ENCODE results near the gene TTBK2. TPM values are rescaled to one million over a fixed set of nuclear protein-coding genes. Genes with fewer than 3 reads are reported as not detected.

Gene TTBK2
- total RNA-seq, 1 experiment from 2014 or later = 13.8 TPM

DNA sequence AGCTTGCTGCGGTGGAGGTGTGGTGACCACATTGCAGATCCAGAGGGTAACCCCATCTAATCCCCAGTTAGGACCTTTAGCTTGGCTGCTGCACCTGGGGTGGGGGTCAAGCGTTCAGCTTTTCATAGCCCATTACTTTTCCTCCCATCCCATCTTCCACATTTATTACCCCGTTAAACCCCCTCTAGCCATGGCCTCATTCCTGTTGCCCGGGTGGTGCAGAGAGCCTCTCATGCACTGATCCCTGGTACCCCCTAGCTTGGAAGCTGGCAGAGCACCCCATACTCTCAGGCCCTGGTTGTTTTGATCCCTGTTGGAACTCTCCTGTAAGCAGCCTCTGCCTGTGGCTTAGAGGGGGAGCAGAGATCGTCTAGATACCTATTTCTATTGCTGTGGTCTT is 204.5 kb downstream of the TTBK2 start:
- H4K20me1 ChIP-seq (ENCODE audit: insufficient read depth, low read depth, low read length) = no peaks in the 10 kb centered on the region
- H3K9ac ChIP-seq (ENCODE audit: low read length) = no peak overlapping the region
- no peaks in the 10 kb centered on the region for H3K9me2 ChIP-seq (replicated peaks; ENCODE audit: insufficient read depth, low read length)
- H3K4me1 ChIP-seq (ENCODE audit: low read length) = no peaks in the 10 kb centered on the region
- H3K4me3 ChIP-seq (ENCODE audit: low read length) = no peak overlapping the region
- H3K79me2 ChIP-seq (ENCODE audit: low read length) = no peaks in the 10 kb centered on the region
- no peaks in the 10 kb centered on the region for H3K27me3 ChIP-seq (ENCODE audit: low read length)
- H3K4me2 ChIP-seq (ENCODE audit: low read depth, low read length, poor library complexity, severe bottlenecking) = no peak overlapping the region
- H3K9me3 ChIP-seq (ENCODE audit: low read length) = no peaks in the 10 kb centered on the region
- DNase-seq = no peak
- H3K36me3 ChIP-seq (ENCODE audit: insufficient read depth, low read length) = no peaks in the 10 kb centered on the region
- no peak overlapping the region for H2AFZ ChIP-seq (ENCODE audit: low read length)
- no peak overlapping the region for H3K27ac ChIP-seq (ENCODE audit: low read length)

DNA sequence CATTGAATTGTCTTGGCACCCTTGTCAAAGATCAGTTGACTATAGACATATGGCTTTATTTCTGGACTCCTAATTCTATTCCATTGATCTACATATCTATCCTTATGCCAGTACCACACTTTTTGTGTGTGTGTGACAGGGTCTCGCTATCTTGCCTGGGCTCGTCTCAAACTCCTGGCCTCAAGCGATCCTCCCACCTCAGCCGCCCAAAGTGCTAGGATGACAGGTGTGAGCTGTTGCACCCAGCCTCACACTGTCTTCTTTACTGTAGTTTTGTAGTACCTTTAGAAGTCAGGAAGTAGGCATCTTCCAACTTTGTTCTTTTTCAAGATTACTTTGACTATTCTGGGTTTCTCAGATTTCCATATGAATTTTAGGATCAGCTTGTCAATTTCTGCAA is 208.0 kb downstream of the TTBK2 start:
- H3K9me2 ChIP-seq (replicated peaks; ENCODE audit: insufficient read depth, low read length) = no peaks in the 10 kb centered on the region

GRCh38 chr15:42711746-42712145 is 208.8 kb downstream of the TTBK2 start:
- H3K27ac ChIP-seq (ENCODE audit: low read length) = no peak overlapping the region
- no peak overlapping the region for H2AFZ ChIP-seq (ENCODE audit: low read length)
- H3K27me3 ChIP-seq (ENCODE audit: low read length) = no peaks in the 10 kb centered on the region
- no peaks in the 10 kb centered on the region for H3K79me2 ChIP-seq (ENCODE audit: low read length)
- no peak overlapping the region for H3K4me2 ChIP-seq (ENCODE audit: low read depth, low read length, poor library complexity, severe bottlenecking)
- H3K4me1 ChIP-seq (ENCODE audit: low read length) = no peaks in the 10 kb centered on the region
- H3K9ac ChIP-seq (ENCODE audit: low read length) = no peak overlapping the region
- DNase-seq = no peak
- H4K20me1 ChIP-seq (ENCODE audit: insufficient read depth, low read depth, low read length) = no peaks in the 10 kb centered on the region
- no peak overlapping the region for H3K4me3 ChIP-seq (ENCODE audit: low read length)
- no peaks in the 10 kb centered on the region for H3K9me3 ChIP-seq (ENCODE audit: low read length)
- H3K36me3 ChIP-seq (ENCODE audit: insufficient read depth, low read length) = no peaks in the 10 kb centered on the region
- no peaks in the 10 kb centered on the region for H3K9me2 ChIP-seq (replicated peaks; ENCODE audit: insufficient read depth, low read length)

More for the DNA sequence above, 208.0 kb downstream of the TTBK2 start:
- Histone ChIP-seq H4K20me1 (ENCODE audit: insufficient read depth, low read depth, low read length) (no peaks in the 10 kb centered on the region), H3K9me3 (ENCODE audit: low read length) (no peaks in the 10 kb centered on the region), H3K4me1 (ENCODE audit: low read length) (no peaks in the 10 kb centered on the region), H3K27ac (ENCODE audit: low read length) (no peak overlapping the region), H3K9ac (ENCODE audit: low read length) (no peak overlapping the region), H3K27me3 (ENCODE audit: low read length) (no peaks in the 10 kb centered on the region), H3K4me2 (ENCODE audit: low read depth, low read length, poor library complexity, severe bottlenecking) (no peak overlapping the region), H3K79me2 (ENCODE audit: low read length) (no peaks in the 10 kb centered on the region), H3K36me3 (ENCODE audit: insufficient read depth, low read length) (no peaks in the 10 kb centered on the region), H3K4me3 (ENCODE audit: low read length) (no peak overlapping the region), H2AFZ (ENCODE audit: low read length) (no peak overlapping the region)
- DNase-seq = no peak

DNA sequence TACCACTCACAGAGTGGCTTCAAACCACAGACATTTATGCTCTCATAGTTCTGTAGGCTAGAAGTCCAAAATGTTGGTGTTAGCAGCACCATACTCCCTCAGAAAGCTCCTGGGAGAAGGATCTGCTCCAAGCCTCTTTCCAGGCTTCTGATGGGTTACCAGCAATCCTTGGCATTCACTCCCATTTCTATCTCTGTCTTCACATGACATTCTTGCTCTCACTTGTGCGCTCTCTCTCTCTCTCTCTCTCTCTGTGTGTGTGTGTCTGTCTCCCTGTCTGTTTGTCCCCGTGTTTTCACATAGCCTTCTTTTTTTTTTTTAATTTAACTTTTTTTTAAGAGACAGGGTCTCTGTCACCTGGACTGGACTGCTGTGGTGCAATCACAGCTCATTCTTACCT is 209.9 kb downstream of the TTBK2 start:
- no peaks in the 10 kb centered on the region for H4K20me1 ChIP-seq (ENCODE audit: insufficient read depth, low read depth, low read length)
- H3K4me1 ChIP-seq (ENCODE audit: low read length) = no peaks in the 10 kb centered on the region
- no peak overlapping the region for H2AFZ ChIP-seq (ENCODE audit: low read length)
- H3K4me3 ChIP-seq (ENCODE audit: low read length) = no peak overlapping the region
- no peaks in the 10 kb centered on the region for H3K36me3 ChIP-seq (ENCODE audit: insufficient read depth, low read length)
- no peaks in the 10 kb centered on the region for H3K79me2 ChIP-seq (ENCODE audit: low read length)
- DNase-seq = no peak
- no peak overlapping the region for H3K4me2 ChIP-seq (ENCODE audit: low read depth, low read length, poor library complexity, severe bottlenecking)
- H3K9me3 ChIP-seq (ENCODE audit: low read length) = no peaks in the 10 kb centered on the region
- H3K9ac ChIP-seq (ENCODE audit: low read length) = no peak overlapping the region
- no peak overlapping the region for H3K27ac ChIP-seq (ENCODE audit: low read length)
- H3K27me3 ChIP-seq (ENCODE audit: low read length) = no peaks in the 10 kb centered on the region
- H3K9me2 ChIP-seq (replicated peaks; ENCODE audit: insufficient read depth, low read length) = no peaks in the 10 kb centered on the region

GRCh38 chr15:42707873-42708544 is 212.6 kb downstream of the TTBK2 start:
- Histone ChIP-seq H3K27me3 (ENCODE audit: low read length) (no peaks in the 10 kb centered on the region), H3K79me2 (ENCODE audit: low read length) (no peaks in the 10 kb centered on the region), H3K4me3 (ENCODE audit: low read length) (no peak overlapping the region), H3K9me3 (ENCODE audit: low read length) (no peaks in the 10 kb centered on the region), H3K4me1 (ENCODE audit: low read length) (peaks cover 3% of the 10 kb centered on the region), H3K27ac (ENCODE audit: low read length) (no peak overlapping the region), H3K4me2 (ENCODE audit: low read depth, low read length, poor library complexity, severe bottlenecking) (no peak overlapping the region), H2AFZ (ENCODE audit: low read length) (no peak overlapping the region), H3K9me2 (replicated peaks; ENCODE audit: insufficient read depth, low read length) (no peaks in the 10 kb centered on the region), H4K20me1 (ENCODE audit: insufficient read depth, low read depth, low read length) (no peaks in the 10 kb centered on the region), H3K9ac (ENCODE audit: low read length) (no peak overlapping the region), H3K36me3 (ENCODE audit: insufficient read depth, low read length) (no peaks in the 10 kb centered on the region)
- no peak for DNase-seq

DNA sequence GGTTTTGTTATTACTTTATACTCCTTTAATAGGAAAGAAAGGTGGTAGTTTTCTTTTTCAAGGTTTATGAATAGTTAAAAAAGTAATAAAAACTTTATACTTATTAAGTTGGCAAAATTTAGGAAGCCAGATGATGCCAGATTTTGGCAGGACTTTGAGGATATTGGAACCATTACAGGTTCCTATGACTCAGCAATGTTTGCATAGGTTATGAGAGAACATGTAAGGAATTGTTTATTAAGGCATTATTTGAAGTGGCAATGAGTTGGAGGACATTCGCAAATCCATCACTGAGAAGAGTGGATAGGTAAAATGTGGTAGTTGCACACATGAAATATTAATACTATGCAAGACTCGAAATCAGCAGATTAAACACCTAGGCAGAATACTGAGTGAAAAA is 213.5 kb downstream of the TTBK2 start:
- no peaks in the 10 kb centered on the region for H3K36me3 ChIP-seq (ENCODE audit: insufficient read depth, low read length)
- no peaks in the 10 kb centered on the region for H3K79me2 ChIP-seq (ENCODE audit: low read length)
- H3K4me3 ChIP-seq (ENCODE audit: low read length) = no peak overlapping the region
- H3K27me3 ChIP-seq (ENCODE audit: low read length) = no peaks in the 10 kb centered on the region
- no peaks in the 10 kb centered on the region for H3K9me3 ChIP-seq (ENCODE audit: low read length)
- no peaks in the 10 kb centered on the region for H3K9me2 ChIP-seq (replicated peaks; ENCODE audit: insufficient read depth, low read length)
- no peak for DNase-seq
- H3K9ac ChIP-seq (ENCODE audit: low read length) = no peak overlapping the region
- H3K27ac ChIP-seq (ENCODE audit: low read length) = no peak overlapping the region
- peaks cover 3% of the 10 kb centered on the region for H3K4me1 ChIP-seq (ENCODE audit: low read length)
- no peaks in the 10 kb centered on the region for H4K20me1 ChIP-seq (ENCODE audit: insufficient read depth, low read depth, low read length)
- no peak overlapping the region for H3K4me2 ChIP-seq (ENCODE audit: low read depth, low read length, poor library complexity, severe bottlenecking)
- H2AFZ ChIP-seq (ENCODE audit: low read length) = no peak overlapping the region

GRCh38 chr15:42705336-42705735 is 215.2 kb downstream of the TTBK2 start:
- H3K79me2 ChIP-seq (ENCODE audit: low read length) = no peaks in the 10 kb centered on the region
- no peak overlapping the region for H2AFZ ChIP-seq (ENCODE audit: low read length)
- H3K27me3 ChIP-seq (ENCODE audit: low read length) = no peaks in the 10 kb centered on the region
- H3K36me3 ChIP-seq (ENCODE audit: insufficient read depth, low read length) = no peaks in the 10 kb centered on the region
- H4K20me1 ChIP-seq (ENCODE audit: insufficient read depth, low read depth, low read length) = no peaks in the 10 kb centered on the region
- H3K4me1 ChIP-seq (ENCODE audit: low read length) = peaks cover 3% of the 10 kb centered on the region
- no peak overlapping the region for H3K4me2 ChIP-seq (ENCODE audit: low read depth, low read length, poor library complexity, severe bottlenecking)
- no peaks in the 10 kb centered on the region for H3K9me3 ChIP-seq (ENCODE audit: low read length)
- no peak overlapping the region for H3K27ac ChIP-seq (ENCODE audit: low read length)
- no peak for DNase-seq
- H3K9me2 ChIP-seq (replicated peaks; ENCODE audit: insufficient read depth, low read length) = no peaks in the 10 kb centered on the region
- H3K9ac ChIP-seq (ENCODE audit: low read length) = no peak overlapping the region
- H3K4me3 ChIP-seq (ENCODE audit: low read length) = no peak overlapping the region

GRCh38 chr15:42704492-42704926 is 216.1 kb downstream of the TTBK2 start:
- Histone ChIP-seq H3K36me3 (ENCODE audit: insufficient read depth, low read length) (no peaks in the 10 kb centered on the region), H2AFZ (ENCODE audit: low read length) (no peak overlapping the region; the same call in 1 of the 2 replicates), H4K20me1 (ENCODE audit: insufficient read depth, low read depth, low read length) (no peaks in the 10 kb centered on the region), H3K4me1 (ENCODE audit: low read length) (peaks cover 3% of the 10 kb centered on the region), H3K79me2 (ENCODE audit: low read length) (no peaks in the 10 kb centered on the region), H3K4me2 (ENCODE audit: low read depth, low read length, poor library complexity, severe bottlenecking) (peak overlapping the region; percentile 37), H3K27ac (ENCODE audit: low read length) (no peak overlapping the region), H3K9me2 (replicated peaks; ENCODE audit: insufficient read depth, low read length) (no peaks in the 10 kb centered on the region), H3K27me3 (ENCODE audit: low read length) (no peaks in the 10 kb centered on the region), H3K9ac (ENCODE audit: low read length) (no peak overlapping the region), H3K9me3 (ENCODE audit: low read length) (no peaks in the 10 kb centered on the region), H3K4me3 (ENCODE audit: low read length) (no peak overlapping the region)
- peak; percentile 92 for DNase-seq

Data from Karpas-422 (cell line).